H1 (cell line): Measurements from ENCODE around the gene SAMD14.

Experiments used
- ASH2L ChIP-seq: fragments of 200-600, 300-600 bp; sonication (generic); IDR thresholded peaks from one replicate; pipeline ENCODE4 v1.7.1; 2017; ENCODE audit warnings: low read length
- ATF3 ChIP-seq: IDR thresholded peaks from 2 replicates; pipeline ENCODE4 v1.6.1; 2011; ENCODE audit warnings: low read depth, mild to moderate bottlenecking, low read length; ENCODE audit not compliant: insufficient read depth
- BRCA1 ChIP-seq: IDR thresholded peaks from 2 replicates; pipeline ENCODE4 v1.6.1; 2012; ENCODE audit warnings: low read depth, low read length, improper control_type of control experiment
- CBX5 ChIP-seq: fragments of 300-800, 300-1000 bp; sonication (generic); IDR thresholded peaks from 2 replicates; pipeline ENCODE4 v1.7.1; 2016; ENCODE audit warnings: antibody characterized with exemption, low read length, low read depth
- CTCF ChIP-seq, 3 experiments: IDR thresholded peaks; 1 replicate in 2 of 3; 2 replicates in 1 of 3; pipeline versions ENCODE4 v1.5.1 to v1.6.1; 2011; ENCODE audit warnings: low read length in 3 of 3, mild to moderate bottlenecking in 3 of 3, inconsistent platforms in 2 of 3, low read depth in 1 of 3, moderate library complexity in 1 of 3; ENCODE audit not compliant: insufficient read depth in 1 of 3; ENCODE audit errors: control extremely low read depth in 1 of 3
- E2F6 ChIP-seq: IDR thresholded peaks from 2 replicates; pipeline ENCODE4 v1.6.1; 2012; ENCODE audit warnings: inconsistent platforms
- MAFK ChIP-seq: IDR thresholded peaks from 2 replicates; pipeline ENCODE4 v1.6.1; 2012; ENCODE audit warnings: low read depth, mild to moderate bottlenecking, improper control_type of control experiment, low read length
- MAX ChIP-seq: IDR thresholded peaks from 2 replicates; pipeline ENCODE4 v1.6.1; 2012; ENCODE audit warnings: inconsistent platforms
- POLR2AphosphoS5 ChIP-seq: IDR thresholded peaks from 2 replicates; pipeline ENCODE4 v1.6.1; 2011; ENCODE audit warnings: low read depth, low read length
- POU5F1 ChIP-seq: IDR thresholded peaks from 2 replicates; pipeline ENCODE4 v1.6.1; 2011; ENCODE audit warnings: low read depth, mild to moderate bottlenecking, low read length, moderate library complexity
- RFX5 ChIP-seq: IDR thresholded peaks from 2 replicates; pipeline ENCODE4 v1.6.1; 2011; ENCODE audit warnings: low read depth, low read length, improper control_type of control experiment, borderline replicate concordance
- SAP30 ChIP-seq: fragments of 300-600 bp; sonication (generic); IDR thresholded peaks from 2 replicates; pipeline ENCODE4 v1.7.1; 2012; ENCODE audit warnings: low read length, moderate library complexity, mild to moderate bottlenecking, inconsistent platforms; ENCODE audit not compliant: insufficient read depth, insufficient replicate concordance
- SRF ChIP-seq: IDR thresholded peaks from 2 replicates; pipeline ENCODE4 v1.6.1; 2011; ENCODE audit warnings: mild to moderate bottlenecking, low read depth, low read length, moderate library complexity
- TBP ChIP-seq: IDR thresholded peaks from 2 replicates; pipeline ENCODE4 v1.6.1; 2011; ENCODE audit warnings: low read depth, low read length, improper control_type of control experiment

- TF ChIP-seq POLR2AphosphoS5, result no peak
- no peak for TF ChIP-seq CTCF (IDR thresholded peaks at IDR 0.05; ENCODE audit: control extremely low read depth in 1 of 3, insufficient read depth in 1 of 3, low read depth in 1 of 3, low read length in 3 of 3)
- TF ChIP-seq ATF3, result no peak
- TF ChIP-seq MAX, result no peak
- no peak for TF ChIP-seq SRF
- no peak for TF ChIP-seq E2F6
- no peak for TF ChIP-seq ASH2L
- no peak for TF ChIP-seq POU5F1
- TF ChIP-seq BRCA1, result no peak
- TF ChIP-seq SAP30, result no peak
- TF ChIP-seq TBP, result no peak
- TF ChIP-seq CBX5, result no peak
- no peak for TF ChIP-seq RFX5
- TF ChIP-seq MAFK, result no peak
Measured at GRCh38 chr17:50060951-50061712, 68.8 kb downstream of the SAMD14 start.
